Astrocyte (in vitro differentiated cells and primary cell): ENCODE results near the gene FRMD8.
"Not testable (repeated sequence)": the region's sequence is repeated elsewhere in the genome, so short reads cannot be mapped to it uniquely, and the experiment has no call there.

ENCODE experiments used
- EZH2 ChIP-seq: IDR thresholded peaks from 2 replicates; pipeline ENCODE4 v1.6.1; 2012; ENCODE audit warnings: mild to moderate bottlenecking, low read length, inconsistent platforms; ENCODE audit not compliant: insufficient read depth
- TF ChIP-seq, protein P1 (sequence below): IDR thresholded peaks from 2 replicates; pipeline ENCODE4 v1.5.1; 2011; ENCODE audit warnings: low read depth, mild to moderate bottlenecking, inconsistent platforms, low read length, moderate library complexity; ENCODE audit not compliant: insufficient read depth

DNA sequence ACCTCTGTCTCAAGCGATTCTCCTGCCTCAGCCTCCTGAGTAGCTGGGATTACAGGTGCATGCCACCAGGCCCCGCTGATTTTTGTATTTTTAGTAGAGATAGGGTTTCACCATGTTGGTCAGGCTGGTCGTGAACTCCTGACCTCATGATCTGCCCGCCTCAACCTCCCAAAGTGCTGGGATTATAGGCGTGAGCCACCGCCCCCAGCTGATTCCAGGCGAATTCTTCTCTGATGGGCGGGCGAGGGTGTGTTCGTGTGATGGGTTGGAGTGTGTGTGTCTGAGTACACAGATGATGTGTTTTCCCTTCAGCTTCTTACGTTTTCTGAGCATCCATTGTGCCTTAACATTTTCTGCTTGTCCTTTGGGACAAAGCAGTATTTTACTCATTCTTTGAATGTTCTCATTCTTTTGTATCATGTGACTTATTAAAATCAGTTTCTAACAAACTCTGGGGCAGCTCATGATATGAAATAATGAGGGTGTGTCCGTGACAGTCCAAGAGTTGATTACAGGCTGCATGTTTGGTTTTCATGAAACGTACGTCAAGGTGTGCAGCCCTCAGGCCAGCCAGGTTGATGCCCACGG, 26.7 kb downstream of the FRMD8 start:
- TF ChIP-seq, protein P1, sequence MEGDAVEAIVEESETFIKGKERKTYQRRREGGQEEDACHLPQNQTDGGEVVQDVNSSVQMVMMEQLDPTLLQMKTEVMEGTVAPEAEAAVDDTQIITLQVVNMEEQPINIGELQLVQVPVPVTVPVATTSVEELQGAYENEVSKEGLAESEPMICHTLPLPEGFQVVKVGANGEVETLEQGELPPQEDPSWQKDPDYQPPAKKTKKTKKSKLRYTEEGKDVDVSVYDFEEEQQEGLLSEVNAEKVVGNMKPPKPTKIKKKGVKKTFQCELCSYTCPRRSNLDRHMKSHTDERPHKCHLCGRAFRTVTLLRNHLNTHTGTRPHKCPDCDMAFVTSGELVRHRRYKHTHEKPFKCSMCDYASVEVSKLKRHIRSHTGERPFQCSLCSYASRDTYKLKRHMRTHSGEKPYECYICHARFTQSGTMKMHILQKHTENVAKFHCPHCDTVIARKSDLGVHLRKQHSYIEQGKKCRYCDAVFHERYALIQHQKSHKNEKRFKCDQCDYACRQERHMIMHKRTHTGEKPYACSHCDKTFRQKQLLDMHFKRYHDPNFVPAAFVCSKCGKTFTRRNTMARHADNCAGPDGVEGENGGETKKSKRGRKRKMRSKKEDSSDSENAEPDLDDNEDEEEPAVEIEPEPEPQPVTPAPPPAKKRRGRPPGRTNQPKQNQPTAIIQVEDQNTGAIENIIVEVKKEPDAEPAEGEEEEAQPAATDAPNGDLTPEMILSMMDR = not testable (repeated sequence)
- TF ChIP-seq EZH2 = not testable (repeated sequence)
